GM20431 (cell line): ENCODE data around the gene NCS1.

Source experiments
- in situ Hi-C: fragments of 300-500 bp; cut with MseI, MboI; formaldehyde crosslinking; loops from one replicate; pipeline ENCODE4 v1.15.0; 2020; ENCODE audit warnings: low sequenced_read_pairs; ENCODE audit not compliant: unreplicated experiment

The NCS1 gene

DNA sequence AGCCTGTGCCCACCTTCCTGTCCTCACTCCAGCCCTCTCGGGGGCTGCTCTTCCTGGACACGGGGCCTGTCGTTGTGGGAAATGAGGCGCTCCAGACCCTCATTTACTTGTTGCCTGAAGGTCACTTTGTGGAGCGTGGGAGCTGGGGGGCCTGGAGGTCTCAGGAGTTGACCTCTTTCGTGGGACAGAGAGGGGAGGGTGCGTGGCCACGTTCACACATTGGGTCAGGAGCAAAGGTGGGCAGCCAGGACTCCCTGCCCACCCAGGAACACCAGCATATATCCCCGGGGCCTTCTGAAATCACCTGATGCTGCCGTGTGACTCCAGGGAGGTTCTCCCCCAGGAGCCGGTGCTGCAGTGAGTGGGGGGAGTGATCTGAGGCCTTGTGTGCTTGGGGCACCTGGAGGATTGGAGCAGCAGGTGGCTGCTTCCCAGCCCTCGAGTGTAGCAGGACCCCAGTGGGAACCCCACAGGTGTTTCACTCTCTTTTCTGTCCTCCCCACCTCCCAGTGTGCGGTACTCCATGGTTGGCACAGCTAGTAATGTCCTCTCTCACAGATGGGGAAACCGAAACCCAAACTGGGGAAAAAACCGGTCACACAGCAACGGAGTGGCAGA, 20.3 kb downstream of the NCS1 start:
- in situ Hi-C loops = no loop called here

GRCh38 chr9:130193103-130193502, 20.9 kb downstream of the NCS1 start:
- in situ Hi-C loops = no loop called here

DNA sequence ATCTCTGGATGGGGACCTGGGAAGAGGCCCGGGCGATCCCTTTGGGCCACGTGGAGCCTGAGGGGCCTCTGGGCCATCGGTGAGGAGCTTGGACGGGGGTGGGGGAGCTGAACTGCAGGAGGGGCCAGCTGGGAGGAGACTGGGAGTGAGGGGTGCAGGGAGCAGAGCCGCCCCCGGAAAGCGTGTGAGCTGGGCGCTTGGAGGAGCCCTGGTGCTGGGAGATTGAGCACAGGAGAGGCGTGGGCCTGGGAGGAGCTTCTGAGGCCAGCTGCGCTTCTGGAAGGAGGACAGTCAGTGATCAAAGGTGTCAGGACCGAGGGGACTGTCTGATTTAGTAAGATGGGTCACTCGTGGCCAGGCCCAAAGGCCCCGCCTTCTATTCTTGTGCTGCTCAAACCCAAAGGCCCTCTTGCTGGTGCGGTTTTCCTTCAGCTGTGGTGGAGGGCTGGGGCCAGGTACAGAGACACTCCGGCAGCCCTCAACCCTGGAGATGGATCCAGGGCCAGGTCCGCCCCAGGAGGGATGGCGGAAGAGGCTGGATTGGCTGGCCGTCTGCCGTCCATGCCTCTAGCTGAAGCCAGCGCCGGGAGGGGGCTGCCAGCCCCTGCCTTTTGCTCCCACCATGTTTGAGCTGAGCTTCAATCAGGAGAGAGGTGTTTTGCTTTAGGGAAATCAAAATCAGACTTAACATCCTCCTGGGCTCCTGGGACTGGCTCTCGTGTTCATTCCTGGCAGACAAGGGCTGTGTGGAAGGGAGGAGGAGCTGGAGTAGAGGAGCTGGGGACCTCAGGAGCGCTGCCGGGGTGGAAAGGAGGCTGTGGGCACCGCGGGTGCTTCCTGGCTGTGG, 21.6 kb downstream of the NCS1 start:
- in situ Hi-C loops = no loop called here

GRCh38 chr9:130194378-130194932, 22.3 kb downstream of the NCS1 start:
- in situ Hi-C loops = no loop called here

- in situ Hi-C loops = no loop called here
Measured at GRCh38 chr9:130195638-130196037, 23.4 kb downstream of the NCS1 start.

GRCh38 chr9:130196643-130197042, 24.4 kb downstream of the NCS1 start:
- in situ Hi-C loops = no loop called here

- in situ Hi-C loops = no loop called here
Measured at GRCh38 chr9:130197386-130197785, 25.2 kb downstream of the NCS1 start.

GRCh38 chr9:130197888-130198287, 25.7 kb downstream of the NCS1 start:
- in situ Hi-C loops = no loop called here

- in situ Hi-C loops = no loop called here
Measured at GRCh38 chr9:130198501-130199179, 26.4 kb downstream of the NCS1 start.

DNA sequence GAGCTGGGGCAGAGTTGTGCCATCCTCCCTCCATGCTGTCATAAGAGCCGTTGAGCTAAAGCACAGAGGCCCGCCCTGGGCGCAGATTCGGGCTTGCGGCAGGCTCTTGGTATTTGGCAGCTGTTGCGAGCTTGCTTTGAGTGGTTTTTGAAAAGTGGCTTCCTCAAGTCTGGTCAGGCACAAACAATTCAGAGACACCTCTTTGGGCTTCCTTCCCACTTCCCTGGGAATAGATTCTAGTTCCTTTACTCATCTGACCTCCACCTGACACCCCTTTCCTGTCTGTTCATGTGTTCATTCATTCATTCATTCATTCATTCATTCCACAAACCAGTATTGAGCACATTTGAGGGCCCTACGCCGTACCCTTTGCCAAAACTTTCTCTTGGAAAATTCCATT, 27.4 kb downstream of the NCS1 start:
- in situ Hi-C loops = no loop called here

DNA sequence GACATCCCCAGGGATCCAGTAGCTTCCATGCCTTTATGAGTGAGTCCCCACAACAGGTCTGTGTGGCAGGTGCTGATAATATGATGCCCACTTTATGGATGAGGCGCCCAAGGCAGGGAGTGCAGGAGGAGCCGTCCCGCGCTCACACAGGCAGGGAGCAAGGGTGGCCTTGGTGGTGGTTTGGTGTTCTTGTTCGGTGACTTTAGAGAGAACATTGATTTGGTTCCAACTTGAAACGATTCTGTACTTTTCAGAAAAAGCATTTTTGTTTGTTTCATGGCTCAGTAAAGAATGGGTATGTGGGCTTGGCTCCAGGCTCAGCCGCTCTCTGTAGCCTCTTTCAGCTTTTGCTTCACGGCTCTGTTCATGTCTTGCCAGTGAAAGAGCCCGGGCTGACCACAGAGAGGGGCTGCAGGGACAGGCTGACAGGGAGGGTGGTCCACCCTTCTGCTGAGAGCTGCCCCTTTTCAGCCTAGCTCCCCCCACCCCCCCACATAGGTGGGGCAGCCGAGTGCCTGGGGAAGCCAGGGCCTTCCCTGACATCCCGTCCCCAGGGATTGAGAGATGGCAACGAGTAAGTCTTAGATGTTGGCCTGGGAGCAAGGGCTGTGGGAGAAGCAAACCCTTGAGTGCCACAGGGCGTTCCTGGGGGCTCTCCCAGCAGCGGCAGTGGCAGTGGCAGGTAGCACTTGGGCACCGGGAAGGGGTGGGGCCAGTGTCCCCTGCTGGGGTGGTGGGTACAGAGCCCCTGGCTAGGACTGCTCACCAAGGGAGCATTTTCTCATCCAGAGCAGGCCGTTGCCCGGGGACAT, 28.0 kb downstream of the NCS1 start:
- in situ Hi-C loops = no loop called here

DNA sequence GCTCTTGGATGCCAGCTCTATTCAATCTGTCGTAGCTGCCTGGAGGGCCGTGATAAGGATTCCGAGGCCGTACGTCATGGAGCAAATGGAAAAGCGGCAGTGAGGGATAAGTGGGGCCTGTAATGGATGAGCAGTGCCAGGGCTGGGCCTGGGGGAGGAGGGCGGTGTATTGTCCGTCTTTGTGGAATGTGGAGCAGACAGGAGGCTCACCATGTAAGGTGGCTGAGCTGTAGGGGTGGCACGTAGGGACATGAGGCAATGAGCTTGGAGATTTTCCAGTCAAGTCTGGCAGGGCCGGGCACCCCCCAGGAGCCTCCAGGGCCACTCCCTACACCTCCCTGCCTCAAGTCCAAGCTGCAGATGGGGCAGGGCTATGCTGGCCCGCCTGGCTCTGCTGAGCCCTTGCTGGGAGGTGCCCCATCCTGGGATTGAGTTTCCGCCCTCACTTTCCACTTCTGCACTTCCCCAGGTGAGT, 29.2 kb downstream of the NCS1 start:
- in situ Hi-C loops = no loop called here

- in situ Hi-C loops = no loop called here
Measured at GRCh38 chr9:130201974-130202373, 29.8 kb downstream of the NCS1 start.

DNA sequence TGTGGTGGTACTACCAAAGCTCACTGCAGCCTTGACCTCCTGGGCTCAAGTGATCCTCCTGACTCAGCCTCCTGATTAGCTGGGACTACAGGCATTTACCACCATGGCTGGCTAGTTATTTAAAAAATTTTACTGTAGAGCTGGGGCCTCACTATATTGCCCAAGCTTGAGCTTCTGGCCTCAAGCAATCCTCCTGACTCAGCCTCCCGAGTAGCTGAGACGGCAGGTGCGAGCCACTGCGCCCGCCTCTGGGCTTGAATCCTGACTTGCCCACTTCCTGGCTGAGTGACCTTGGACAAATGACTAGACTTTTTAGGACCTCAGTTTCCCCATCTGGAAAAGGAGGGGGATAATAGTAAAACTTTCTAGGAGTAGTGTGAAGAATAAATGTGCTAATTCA, 32.1 kb downstream of the NCS1 start:
- in situ Hi-C loops = no loop called here

- in situ Hi-C loops = no loop called here
Measured at GRCh38 chr9:130204959-130205358, 32.8 kb downstream of the NCS1 start.

- in situ Hi-C loops = no loop called here
Measured at GRCh38 chr9:130205912-130206311, 33.7 kb downstream of the NCS1 start.

DNA sequence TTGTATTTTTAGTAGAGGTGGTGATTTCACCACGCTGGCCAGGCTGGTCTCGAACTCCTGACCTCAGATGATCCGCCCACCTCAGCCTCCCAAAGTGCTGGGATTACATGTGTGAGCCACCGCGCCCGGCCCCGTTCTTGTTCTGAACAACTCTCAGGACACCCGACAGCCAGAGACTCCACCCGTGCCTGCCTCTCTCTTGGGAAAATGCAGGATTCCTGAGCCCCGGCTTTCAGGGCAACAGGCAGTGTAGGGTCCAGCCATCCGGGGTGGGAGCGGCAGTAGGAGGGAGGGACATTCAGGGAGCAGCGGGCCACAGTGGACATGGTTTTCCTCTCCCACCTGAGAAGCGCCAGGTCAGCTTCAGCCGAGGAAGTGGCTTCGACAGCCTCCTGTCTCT, 34.4 kb downstream of the NCS1 start:
- in situ Hi-C loops = no loop called here

GRCh38 chr9:130207241-130207992, 35.2 kb downstream of the NCS1 start:
- in situ Hi-C loops = no loop called here

- in situ Hi-C loops = no loop called here
Measured at GRCh38 chr9:130208600-130209347, 36.6 kb downstream of the NCS1 start.
